ENCODE data around the gene TXNDC17.

The TXNDC17 gene

GRCh38 chr17:6668219-6668618 lies 27.4 kb downstream of the TXNDC17 start:
- Histone ChIP-seq H3K4me1 (ENCODE audit: low read depth, poor library complexity, severe bottlenecking) (no peaks in the 10 kb centered on the region), H3K36me3 (ENCODE audit: insufficient read depth) (no peaks in the 10 kb centered on the region), H3K79me2 (ENCODE audit: insufficient read depth, low read depth) (no peaks in the 10 kb centered on the region), H3K4me2 (no peak overlapping the region), H3K27me3 (ENCODE audit: insufficient read depth, low read depth) (no peaks in the 10 kb centered on the region), H3K27ac (no peak overlapping the region), H2AFZ (ENCODE audit: low read depth) (no peak overlapping the region), H4K20me1 (ENCODE audit: insufficient read depth) (no peaks in the 10 kb centered on the region), H3K9ac (no peak overlapping the region), H3K4me3 (IDR thresholded peaks at IDR 0.05; ENCODE audit: insufficient read depth, low read depth, low read length) (no peak overlapping the region)
- TF ChIP-seq, protein P1, sequence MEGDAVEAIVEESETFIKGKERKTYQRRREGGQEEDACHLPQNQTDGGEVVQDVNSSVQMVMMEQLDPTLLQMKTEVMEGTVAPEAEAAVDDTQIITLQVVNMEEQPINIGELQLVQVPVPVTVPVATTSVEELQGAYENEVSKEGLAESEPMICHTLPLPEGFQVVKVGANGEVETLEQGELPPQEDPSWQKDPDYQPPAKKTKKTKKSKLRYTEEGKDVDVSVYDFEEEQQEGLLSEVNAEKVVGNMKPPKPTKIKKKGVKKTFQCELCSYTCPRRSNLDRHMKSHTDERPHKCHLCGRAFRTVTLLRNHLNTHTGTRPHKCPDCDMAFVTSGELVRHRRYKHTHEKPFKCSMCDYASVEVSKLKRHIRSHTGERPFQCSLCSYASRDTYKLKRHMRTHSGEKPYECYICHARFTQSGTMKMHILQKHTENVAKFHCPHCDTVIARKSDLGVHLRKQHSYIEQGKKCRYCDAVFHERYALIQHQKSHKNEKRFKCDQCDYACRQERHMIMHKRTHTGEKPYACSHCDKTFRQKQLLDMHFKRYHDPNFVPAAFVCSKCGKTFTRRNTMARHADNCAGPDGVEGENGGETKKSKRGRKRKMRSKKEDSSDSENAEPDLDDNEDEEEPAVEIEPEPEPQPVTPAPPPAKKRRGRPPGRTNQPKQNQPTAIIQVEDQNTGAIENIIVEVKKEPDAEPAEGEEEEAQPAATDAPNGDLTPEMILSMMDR (conservative IDR thresholded peaks at IDR 0.05; ENCODE audit: low read depth, low read length), result no peak

DNA sequence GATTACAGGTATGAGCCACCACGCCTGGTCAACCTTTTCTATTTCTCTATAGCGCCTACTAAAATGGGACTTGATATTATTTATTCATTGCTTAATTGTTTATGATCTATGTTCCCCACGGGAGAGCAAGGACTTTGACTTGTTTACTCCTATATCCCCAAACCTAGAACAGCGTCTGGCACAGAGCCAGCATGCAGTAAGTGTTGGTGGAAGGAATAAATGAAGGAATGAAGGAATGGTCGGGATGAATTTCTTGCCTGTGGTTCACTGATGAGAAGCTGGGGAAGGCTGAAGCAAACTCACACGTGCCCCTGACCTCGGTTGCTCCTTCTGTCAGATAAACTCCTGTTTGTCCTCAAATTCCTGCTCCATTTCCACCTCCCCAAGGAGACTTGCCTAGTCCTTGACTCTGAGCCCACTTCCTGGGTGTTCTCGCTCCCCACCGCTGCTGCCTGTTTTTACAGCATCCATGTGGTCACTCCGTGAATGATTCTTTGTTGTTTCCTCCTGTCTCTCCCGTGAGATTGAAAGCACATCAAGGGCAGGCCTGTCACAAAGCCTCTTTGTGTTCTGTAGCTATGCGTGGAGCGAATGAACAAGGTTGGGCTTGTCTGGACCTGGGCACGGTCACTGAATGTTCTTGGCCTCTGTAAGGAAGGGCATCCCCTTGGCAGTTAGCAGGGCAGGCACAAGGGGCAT lies 28.0 kb downstream of the TXNDC17 start:
- Histone ChIP-seq H3K9ac (no peak overlapping the region), H3K4me3 (IDR thresholded peaks at IDR 0.05; ENCODE audit: insufficient read depth, low read depth, low read length) (no peak overlapping the region), H3K79me2 (ENCODE audit: insufficient read depth, low read depth) (no peaks in the 10 kb centered on the region), H3K27me3 (ENCODE audit: insufficient read depth, low read depth) (no peaks in the 10 kb centered on the region), H3K27ac (no peak overlapping the region), H3K4me2 (no peak overlapping the region), H3K36me3 (ENCODE audit: insufficient read depth) (no peaks in the 10 kb centered on the region), H2AFZ (ENCODE audit: low read depth) (no peak overlapping the region), H3K4me1 (ENCODE audit: low read depth, poor library complexity, severe bottlenecking) (no peaks in the 10 kb centered on the region), H4K20me1 (ENCODE audit: insufficient read depth) (no peaks in the 10 kb centered on the region)
- TF ChIP-seq, protein P1 (conservative IDR thresholded peaks at IDR 0.05; ENCODE audit: low read depth, low read length), result no peak

DNA sequence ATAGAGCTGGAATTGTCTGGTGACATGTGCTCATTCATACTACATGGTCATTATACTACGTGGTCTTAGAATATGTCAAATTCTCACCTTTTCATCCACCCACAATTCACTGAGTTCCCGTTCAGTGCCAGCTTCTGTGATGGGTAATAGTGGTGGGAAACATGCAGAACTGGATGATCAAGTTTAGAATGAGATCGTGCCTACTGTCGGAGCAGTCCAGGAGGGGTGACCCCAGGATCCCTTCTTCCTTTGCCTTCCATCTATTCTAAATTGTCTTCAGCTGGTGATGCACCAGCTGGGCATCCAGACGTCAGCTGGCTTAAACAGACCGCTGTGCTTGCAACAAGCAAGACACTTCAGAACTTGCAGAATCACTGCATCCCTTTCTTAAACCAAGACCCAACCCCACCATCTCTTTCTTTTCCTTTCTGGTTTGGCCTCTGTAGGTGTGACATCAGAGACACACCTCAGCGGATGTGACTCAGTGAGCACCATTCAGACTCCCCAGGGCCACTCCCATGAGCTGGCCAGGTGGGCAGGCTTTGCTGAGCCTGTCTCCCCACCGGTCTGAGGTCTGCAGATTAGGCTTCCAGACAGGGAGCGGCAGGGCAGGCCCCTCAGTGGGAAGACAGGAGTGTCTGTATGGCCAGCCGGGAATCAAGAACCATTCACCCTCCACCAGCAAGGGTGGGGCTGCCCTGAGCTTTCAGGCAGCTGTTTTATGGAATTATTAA lies 28.8 kb downstream of the TXNDC17 start:
- no peaks in the 10 kb centered on the region for H3K79me2 ChIP-seq (ENCODE audit: insufficient read depth, low read depth)
- TF ChIP-seq, protein P1 (conservative IDR thresholded peaks at IDR 0.05; ENCODE audit: low read depth, low read length), result no peak
- no peak overlapping the region for H2AFZ ChIP-seq (ENCODE audit: low read depth)
- H3K4me2 ChIP-seq, result no peak overlapping the region
- no peak overlapping the region for H3K27ac ChIP-seq
- H3K4me1 ChIP-seq (ENCODE audit: low read depth, poor library complexity, severe bottlenecking), result no peaks in the 10 kb centered on the region
- no peaks in the 10 kb centered on the region for H3K36me3 ChIP-seq (ENCODE audit: insufficient read depth)
- H4K20me1 ChIP-seq (ENCODE audit: insufficient read depth), result no peaks in the 10 kb centered on the region
- no peak overlapping the region for H3K9ac ChIP-seq
- H3K27me3 ChIP-seq (ENCODE audit: insufficient read depth, low read depth), result no peaks in the 10 kb centered on the region
- H3K4me3 ChIP-seq (IDR thresholded peaks at IDR 0.05; ENCODE audit: insufficient read depth, low read depth, low read length), result no peak overlapping the region

GRCh38 chr17:6670571-6670970 lies 29.7 kb downstream of the TXNDC17 start:
- Histone ChIP-seq H3K4me3 (IDR thresholded peaks at IDR 0.05; ENCODE audit: insufficient read depth, low read depth, low read length) (no peak overlapping the region), H3K4me2 (no peak overlapping the region), H3K4me1 (ENCODE audit: low read depth, poor library complexity, severe bottlenecking) (no peaks in the 10 kb centered on the region), H4K20me1 (ENCODE audit: insufficient read depth) (no peaks in the 10 kb centered on the region), H3K36me3 (ENCODE audit: insufficient read depth) (no peaks in the 10 kb centered on the region), H2AFZ (ENCODE audit: low read depth) (no peak overlapping the region), H3K9ac (no peak overlapping the region), H3K27me3 (ENCODE audit: insufficient read depth, low read depth) (no peaks in the 10 kb centered on the region), H3K27ac (no peak overlapping the region), H3K79me2 (ENCODE audit: insufficient read depth, low read depth) (no peaks in the 10 kb centered on the region)
- TF ChIP-seq, protein P1 (conservative IDR thresholded peaks at IDR 0.05; ENCODE audit: low read depth, low read length), result no peak

Measured in KMS-11 (cell line).